ENCODE measurements around the gene APOF.
"Not testable (repeated sequence)": the region's sequence is repeated elsewhere in the genome, so short reads cannot be mapped to it uniquely, and the experiment has no call there.

Gene APOF

GRCh38 chr12:56366948-56367347 lies 4.3 kb upstream of the APOF start:
- no peak for DNase-seq

GRCh38 chr12:56361487-56362129 lies 1.0 kb downstream of the APOF start:
- no peak for DNase-seq

- DNase-seq: peak; percentile 99
Measured at GRCh38 chr12:56359851-56360767, 2.5 kb downstream of the APOF start, which contains the start of gene STAT2. Gene STAT2, minus strand, starts transcription at chr12:56360107. Its CDS starts 3,536 bp downstream, at chr12:56356571.

GRCh38 chr12:56358836-56359532 lies 3.7 kb downstream of the APOF start:
- no peak for DNase-seq

GRCh38 chr12:56351325-56351724 lies 11.3 kb downstream of the APOF start:
- DNase-seq: no peak

- DNase-seq: no peak
Measured at GRCh38 chr12:56350662-56351061, 12.0 kb downstream of the APOF start.

GRCh38 chr12:56348776-56349175 lies 13.9 kb downstream of the APOF start:
- DNase-seq: no peak

GRCh38 chr12:56347255-56347654 lies 15.4 kb downstream of the APOF start:
- not testable (repeated sequence) for DNase-seq

- no peak for DNase-seq
Measured at GRCh38 chr12:56346675-56347074, 16.0 kb downstream of the APOF start.

GRCh38 chr12:56342290-56342689 lies 20.4 kb downstream of the APOF start:
- not testable (repeated sequence) for DNase-seq

- no peak for DNase-seq
Measured at GRCh38 chr12:56341616-56342015, 21.0 kb downstream of the APOF start.

GRCh38 chr12:56339158-56339422 lies 23.6 kb downstream of the APOF start:
- DNase-seq: no peak

GRCh38 chr12:56338308-56339157 lies 24.1 kb downstream of the APOF start, which contains the start of gene IL23A:
Gene IL23A, plus strand, starts transcription at chr12:56338884. Its CDS starts 161 bp downstream, at chr12:56339045.
- DNase-seq: no peak

GRCh38 chr12:56337753-56338251 lies 24.9 kb downstream of the APOF start:
- DNase-seq: no peak

GRCh38 chr12:56336361-56337167 lies 26.1 kb downstream of the APOF start:
- DNase-seq: no peak

- DNase-seq: not testable (repeated sequence)
Measured at GRCh38 chr12:56335527-56335926, 27.1 kb downstream of the APOF start.

- no peak for DNase-seq
Measured at GRCh38 chr12:56334490-56334793, 28.2 kb downstream of the APOF start.

- DNase-seq: peak; percentile 89
Measured at GRCh38 chr12:56333679-56334489, 28.8 kb downstream of the APOF start, which contains the start of gene PAN2. Gene PAN2, minus strand, starts transcription at chr12:56334000. Its CDS starts 906 bp downstream, at chr12:56333094.

GRCh38 chr12:56333197-56333678 lies 29.4 kb downstream of the APOF start:
- DNase-seq: no peak

GRCh38 chr12:56332512-56333196 lies 30.0 kb downstream of the APOF start:
- no peak for DNase-seq
